Esophagus muscularis mucosa (tissue), 4 donors: ENCODE measurements around the gene SLC30A2. TPM values are rescaled to one million over a fixed set of nuclear protein-coding genes. Genes with fewer than 3 reads are reported as not detected.

Experiments
- DNase-seq: peaks from one replicate; pipeline ENCODE4 v3.0.0-alpha.2; 2017; ENCODE audit errors: extremely low spot score
- H3K27ac ChIP-seq, 4 donors: fragments of 200-600 bp; sonication (generic); replicated peaks in 1 of 4; 1 replicate in 3 of 4; 2 replicates in 1 of 4; pipeline ENCODE4 v1.5.1; 2016 to 2019; ENCODE audit warnings: mild to moderate bottlenecking in 1 of 4
- H3K27me3 ChIP-seq, 4 donors: fragments of 200-600 bp; sonication (generic); one replicate each; pipeline versions ENCODE4 v1.5.1 to v1.6.0; 2016 to 2019
- H3K36me3 ChIP-seq, 4 donors: fragments of 200-600 bp; sonication (generic); one replicate each; pipeline ENCODE4 v1.5.1; 2016 to 2019
- H3K4me1 ChIP-seq, 4 donors: fragments of 200-600 bp; sonication (generic); one replicate each; pipeline ENCODE4 v1.5.1; 2016 to 2019
- H3K4me3 ChIP-seq, 4 donors: fragments of 200-600 bp; sonication (generic); 1 replicate in 2 of 4; 2 replicates in 2 of 4; pipeline ENCODE4 v1.5.1; 2016 to 2019; ENCODE audit warnings: mild to moderate bottlenecking in 4 of 4, moderate library complexity in 1 of 4
- H3K9me3 ChIP-seq, 4 donors: fragments of 200-600 bp; sonication (generic); 1 replicate in 3 of 4; 2 replicates in 1 of 4; pipeline ENCODE4 v1.5.1; 2016 to 2019
- EP300 ChIP-seq: sonication (generic); formaldehyde crosslinking; IDR thresholded peaks from one replicate; pipeline ENCODE4 v1.6.1; 2017; ENCODE audit warnings: antibody characterized with exemption
- POLR2A ChIP-seq: fragments of 450-650 bp; IDR thresholded peaks from one replicate; pipeline ENCODE4 v1.6.1; 2017; ENCODE audit warnings: antibody characterized with exemption, moderate library complexity, mild to moderate bottlenecking, low read depth
- POLR2AphosphoS5 ChIP-seq, 2 donors: sonication (generic); formaldehyde crosslinking; IDR thresholded peaks; one replicate each; pipeline ENCODE4 v1.6.1; 2017; ENCODE audit warnings: antibody characterized with exemption in 2 of 2
- WGBS: methylation state at CpG from one replicate; pipeline ENCODE4 v1.1.5; 2018; 5-methylcytosine and 5-hydroxymethylcytosine counted together
- intact Hi-C: fragments of 100-400 bp; cut with DNase I; formaldehyde crosslinking; loops from one replicate; pipeline ENCODE4 v1.15.1; 2023
- total RNA-seq, 4 donors: library from RNA; depleted of rRNA; stranded (reverse); fragments of >200 nt; gene quantifications; one replicate each; pipeline versions ENCODE4 v1.1.0 to v1.2.1, GENCODE V29; 2016
- TF ChIP-seq, protein P1 (sequence below), 3 experiments: fragments of 200-600 bp in 2 of 3; fragments of 450-650 bp in 1 of 3; sonication (generic) in 2 of 3; IDR thresholded peaks; one replicate each; pipeline ENCODE4 v1.5.1; 2017 to 2019; ENCODE audit warnings: antibody characterized with exemption in 3 of 3, mild to moderate bottlenecking in 2 of 3, moderate library complexity in 1 of 3

Gene SLC30A2
- total RNA-seq, 4 donors from 2014 or later = 0.17 TPM; not detected in 3

DNA sequence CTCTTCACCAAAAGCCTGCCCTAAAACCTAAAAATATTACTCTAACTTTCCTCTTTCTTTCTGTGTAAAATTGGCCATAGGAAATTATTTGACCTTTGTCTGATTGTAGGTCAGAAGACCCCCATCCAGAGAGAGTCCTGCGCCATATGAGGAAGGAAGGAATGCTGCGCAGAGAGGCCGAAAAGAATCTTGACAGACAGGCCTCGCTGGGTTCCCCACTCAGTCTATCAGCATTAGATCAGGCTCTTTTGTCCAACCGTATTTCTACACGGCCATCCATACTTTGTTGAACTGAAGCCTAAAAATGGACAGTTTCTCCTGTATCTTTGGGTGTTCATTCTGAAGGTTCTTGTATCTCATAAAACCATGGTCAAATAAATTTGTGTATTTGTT lies 4.3 kb upstream of the SLC30A2 start:
- Histone ChIP-seq H3K27me3 (peaks cover 0 to 80% (median 23%) of the 10 kb centered on the region in 4 donors), H3K4me1 (peaks cover 13 to 16% (median 14%) of the 10 kb centered on the region in 4 donors), H3K9me3 (no peaks in the 10 kb centered on the region), H3K4me3 (no peak overlapping the region), H3K36me3 (peaks cover 0 to 40% (median 0%) of the 10 kb centered on the region in 4 donors), H3K27ac (no peak overlapping the region)
- intact Hi-C loops = no loop called here
- no peak for TF ChIP-seq POLR2AphosphoS5 (IDR thresholded peaks at IDR 0.05)
- TF ChIP-seq, protein P1, sequence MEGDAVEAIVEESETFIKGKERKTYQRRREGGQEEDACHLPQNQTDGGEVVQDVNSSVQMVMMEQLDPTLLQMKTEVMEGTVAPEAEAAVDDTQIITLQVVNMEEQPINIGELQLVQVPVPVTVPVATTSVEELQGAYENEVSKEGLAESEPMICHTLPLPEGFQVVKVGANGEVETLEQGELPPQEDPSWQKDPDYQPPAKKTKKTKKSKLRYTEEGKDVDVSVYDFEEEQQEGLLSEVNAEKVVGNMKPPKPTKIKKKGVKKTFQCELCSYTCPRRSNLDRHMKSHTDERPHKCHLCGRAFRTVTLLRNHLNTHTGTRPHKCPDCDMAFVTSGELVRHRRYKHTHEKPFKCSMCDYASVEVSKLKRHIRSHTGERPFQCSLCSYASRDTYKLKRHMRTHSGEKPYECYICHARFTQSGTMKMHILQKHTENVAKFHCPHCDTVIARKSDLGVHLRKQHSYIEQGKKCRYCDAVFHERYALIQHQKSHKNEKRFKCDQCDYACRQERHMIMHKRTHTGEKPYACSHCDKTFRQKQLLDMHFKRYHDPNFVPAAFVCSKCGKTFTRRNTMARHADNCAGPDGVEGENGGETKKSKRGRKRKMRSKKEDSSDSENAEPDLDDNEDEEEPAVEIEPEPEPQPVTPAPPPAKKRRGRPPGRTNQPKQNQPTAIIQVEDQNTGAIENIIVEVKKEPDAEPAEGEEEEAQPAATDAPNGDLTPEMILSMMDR (IDR thresholded peaks at IDR 0.05) = no peak
- TF ChIP-seq POLR2A = no peak
- TF ChIP-seq EP300 = no peak
- WGBS = 85% methylated on average over 6 of the region's 6 CpGs
- DNase-seq = no peak

DNA sequence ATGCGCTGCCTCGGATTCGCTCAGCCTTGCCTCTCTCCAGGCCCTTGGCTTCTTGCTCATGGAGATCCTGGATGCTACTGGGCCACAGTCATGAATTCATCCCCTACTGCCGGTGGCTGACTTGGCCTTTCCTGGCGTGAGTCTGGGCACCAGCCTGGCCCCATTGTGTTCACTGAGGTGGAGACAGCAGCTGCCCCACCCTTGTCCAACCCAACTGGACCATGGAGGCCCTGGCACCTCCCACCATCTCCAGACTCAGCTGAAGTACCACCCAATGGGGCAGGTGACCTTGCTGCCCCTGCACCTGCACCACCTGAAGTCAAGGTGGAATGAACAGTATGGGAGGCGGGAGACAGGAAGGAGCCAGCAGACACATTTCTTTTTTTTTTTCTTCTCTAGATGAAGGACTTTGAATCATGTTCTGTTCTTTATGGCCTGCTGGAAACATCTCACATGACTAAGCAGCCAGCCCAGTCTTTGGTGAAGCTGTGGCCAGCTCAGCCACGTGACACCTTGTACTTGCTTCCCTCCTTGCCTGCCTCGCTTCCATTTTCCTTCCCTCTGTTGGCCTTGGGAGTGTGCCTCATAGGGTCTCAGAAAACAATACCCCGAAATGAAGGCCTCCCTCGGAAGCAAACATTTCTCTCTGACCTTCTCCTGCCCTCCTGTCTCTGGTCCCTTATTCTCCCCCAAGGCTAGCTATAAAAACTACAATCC lies 3.8 kb upstream of the SLC30A2 start:
- TF ChIP-seq EP300 (no peak), POLR2AphosphoS5 (IDR thresholded peaks at IDR 0.05) (no peak), POLR2A (no peak)
- TF ChIP-seq, protein P1 (IDR thresholded peaks at IDR 0.05) = no peak
- H3K4me1 ChIP-seq = peaks cover 16 to 18% (median 17%) of the 10 kb centered on the region in 4 donors
- no peak for DNase-seq
- no peak overlapping the region for H3K4me3 ChIP-seq
- no peak overlapping the region for H3K27ac ChIP-seq
- WGBS = 81% methylated on average over 10 of the region's 10 CpGs
- H3K36me3 ChIP-seq = peaks cover 0 to 34% (median 0%) of the 10 kb centered on the region in 4 donors
- H3K27me3 ChIP-seq = peaks cover 0 to 81% (median 28%) of the 10 kb centered on the region in 4 donors
- intact Hi-C loops = no loop called here
- H3K9me3 ChIP-seq = no peaks in the 10 kb centered on the region

DNA sequence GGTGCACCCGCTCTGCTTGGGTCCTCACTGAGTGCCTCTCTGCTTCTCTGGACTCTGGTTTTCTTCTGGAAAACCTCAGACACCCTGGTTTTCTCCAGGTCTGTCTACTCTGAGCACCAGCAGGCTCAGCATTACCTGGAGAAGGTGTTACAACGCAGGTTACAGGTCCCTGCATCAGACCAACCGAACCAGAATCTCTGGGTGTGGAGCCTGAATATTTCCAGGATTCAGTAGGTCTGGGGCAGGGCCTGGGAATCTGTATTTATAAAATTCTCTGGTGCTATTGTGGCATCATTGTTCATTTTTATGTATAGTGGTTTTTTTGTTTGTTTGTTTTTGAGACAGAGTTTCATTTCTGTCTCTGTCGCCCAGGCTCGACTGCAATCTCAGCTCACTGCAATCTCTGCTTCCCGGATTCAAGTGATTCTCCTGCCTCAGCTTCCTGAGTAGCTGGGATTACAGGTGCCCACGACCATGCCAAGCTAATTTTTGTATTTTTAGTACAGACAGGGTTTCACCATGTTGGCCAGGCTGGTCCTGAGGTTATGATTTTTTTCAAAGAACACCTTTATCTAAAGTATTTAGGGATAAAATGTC lies 1.5 kb upstream of the SLC30A2 start:
- Histone ChIP-seq H3K27ac (no peak overlapping the region), H3K27me3 (peaks cover 0 to 82% (median 33%) of the 10 kb centered on the region in 4 donors), H3K36me3 (peaks cover 0 to 11% (median 0%) of the 10 kb centered on the region in 4 donors), H3K4me1 (peaks cover 16 to 18% (median 17%) of the 10 kb centered on the region in 4 donors), H3K9me3 (no peaks in the 10 kb centered on the region), H3K4me3 (no peak overlapping the region)
- intact Hi-C loops = no loop called here
- no peak for DNase-seq
- TF ChIP-seq POLR2AphosphoS5 (IDR thresholded peaks at IDR 0.05) (no peak), EP300 (no peak), POLR2A (no peak)
- TF ChIP-seq, protein P1 (IDR thresholded peaks at IDR 0.05) = no peak
- 81% methylated on average over 6 of the region's 7 CpGs for WGBS

DNA sequence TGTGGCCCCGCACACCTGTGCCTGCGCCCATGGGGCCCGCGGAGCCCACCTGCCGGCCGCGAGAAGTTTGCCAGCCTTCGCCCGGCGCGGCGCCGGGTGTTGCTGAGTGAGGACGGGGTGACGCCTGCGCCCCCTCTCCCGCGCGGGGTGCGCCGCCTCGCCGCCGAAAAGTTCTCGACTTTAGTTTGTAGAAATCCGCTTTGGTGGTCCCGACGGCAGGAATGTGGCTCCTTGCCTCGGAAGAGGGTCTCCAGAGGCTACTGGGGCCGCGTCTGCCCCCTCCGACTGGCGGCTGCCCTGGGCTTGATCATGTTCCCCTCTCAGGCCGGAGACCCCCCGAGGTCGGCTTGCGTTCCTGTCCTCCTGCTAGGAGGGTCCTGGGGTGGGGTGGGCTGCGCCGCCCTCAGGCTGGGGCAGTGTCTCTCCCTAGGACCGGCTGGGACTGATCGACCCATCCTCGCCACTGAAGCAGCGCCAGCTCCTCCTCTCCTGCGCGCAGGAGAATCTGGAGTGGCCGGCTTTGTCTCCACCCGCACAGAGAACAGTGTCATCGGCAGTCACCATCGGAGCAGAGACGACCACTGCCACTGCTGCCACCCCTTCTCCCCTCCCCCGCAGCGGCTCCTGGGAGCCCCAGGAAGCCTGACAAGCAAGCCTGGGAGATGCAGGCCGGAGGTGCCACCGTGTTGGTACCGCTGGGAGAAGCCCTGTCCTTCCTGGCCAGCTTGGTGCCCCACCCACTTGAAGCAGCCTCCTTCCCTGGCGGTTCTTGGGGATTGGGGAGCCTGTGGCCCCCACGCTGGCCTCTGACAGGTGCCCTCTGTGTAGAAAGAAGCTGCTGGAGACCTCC lies 553 bp upstream of the SLC30A2 start:
- no peak for DNase-seq
- Histone ChIP-seq H3K9me3 (no peaks in the 10 kb centered on the region), H3K4me1 (peaks cover 16 to 18% (median 17%) of the 10 kb centered on the region in 4 donors), H3K27me3 (peaks cover 0 to 87% (median 33%) of the 10 kb centered on the region in 4 donors), H3K27ac (no peak overlapping the region), H3K36me3 (peaks cover 0 to 2% (median 0%) of the 10 kb centered on the region in 4 donors), H3K4me3 (peak overlapping the region; percentile 26 to 36 (median 30))
- no peak for TF ChIP-seq EP300
- TF ChIP-seq, protein P1 (IDR thresholded peaks at IDR 0.05) = no peak
- TF ChIP-seq POLR2AphosphoS5 (IDR thresholded peaks at IDR 0.05) = no peak
- no peak for TF ChIP-seq POLR2A
- 27% methylated on average over 4 of the region's 57 CpGs for WGBS
- intact Hi-C loops = no loop called here
